Fibroblast of pulmonary artery (primary cell): Measurements from ENCODE around the gene GABRG3.

Experiments used
- DNase-seq: peaks from one replicate; pipeline ENCODE4 v3.0.0-alpha.2; 2010; ENCODE audit warnings: low read depth
- H3K4me3 ChIP-seq: replicated peaks from 2 replicates; pipeline ENCODE4 v1.5.1; 2011; ENCODE audit warnings: low read depth, mild to moderate bottlenecking, control low read depth, low read length, moderate library complexity
- CTCF ChIP-seq: IDR thresholded peaks from 2 replicates; pipeline ENCODE4 v1.5.1; 2011; ENCODE audit warnings: mild to moderate bottlenecking, control low read depth, low read length, inconsistent platforms; ENCODE audit errors: missing control alignments

GABRG3 gene

GRCh38 chr15:27165590-27165989 is 194.6 kb downstream of the GABRG3 start:
- no peak for TF ChIP-seq CTCF
- H3K4me3 ChIP-seq, result no peak overlapping the region
- no peak for DNase-seq

GRCh38 chr15:27166917-27167316 is 195.9 kb downstream of the GABRG3 start:
- no peak for TF ChIP-seq CTCF
- no peak for DNase-seq
- H3K4me3 ChIP-seq, result no peak overlapping the region

GRCh38 chr15:27167738-27168137 is 196.8 kb downstream of the GABRG3 start:
- TF ChIP-seq CTCF, result no peak
- DNase-seq, result no peak

GRCh38 chr15:27170851-27171250 is 199.9 kb downstream of the GABRG3 start:
- no peak for TF ChIP-seq CTCF
- no peak overlapping the region for H3K4me3 ChIP-seq
- no peak for DNase-seq

More at GRCh38 chr15:27167738-27168137, 196.8 kb downstream of the GABRG3 start:
- no peak overlapping the region for H3K4me3 ChIP-seq

- TF ChIP-seq CTCF, result no peak
- no peak overlapping the region for H3K4me3 ChIP-seq
- DNase-seq, result no peak
These were observed 201.8 kb downstream of the GABRG3 start for GRCh38 chr15:27172821-27173220.

- H3K4me3 ChIP-seq, result no peak overlapping the region
- DNase-seq, result no peak
- TF ChIP-seq CTCF, result no peak
These were observed 204.6 kb downstream of the GABRG3 start for GRCh38 chr15:27175472-27176153.

- DNase-seq, result no peak
- no peak for TF ChIP-seq CTCF
- H3K4me3 ChIP-seq, result no peak overlapping the region
These were observed 205.9 kb downstream of the GABRG3 start for GRCh38 chr15:27176785-27177406.
